Measurements from ENCODE around the gene WDR76.

DNA sequence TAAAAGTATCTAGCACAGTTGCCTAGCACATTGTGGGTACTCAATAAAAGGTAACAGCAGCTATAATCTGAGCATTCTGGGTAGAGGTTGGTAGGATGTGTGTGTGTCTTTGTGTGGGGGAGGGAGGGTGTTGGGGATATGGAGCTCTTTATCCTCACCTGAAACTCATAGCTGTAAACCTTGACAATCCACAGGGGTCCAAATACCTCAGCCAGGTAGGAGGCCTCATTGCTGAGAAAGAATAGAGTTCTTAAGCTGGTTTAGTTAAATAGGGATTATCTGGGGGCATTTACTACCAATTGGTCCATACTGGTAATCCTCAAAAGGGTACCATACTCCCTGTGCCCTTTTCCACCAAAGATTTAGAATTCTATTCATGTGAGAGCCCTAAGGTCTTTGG lies 30.8 kb upstream of the WDR76 start:
- TF ChIP-seq CTCF (IDR thresholded peaks at IDR 0.05) (no peak), POLR2A (IDR thresholded peaks at IDR 0.05) (no peak)

All from thyroid gland (tissue), 4 donors.